Ascending aorta (tissue), 2 donors: ENCODE data around the gene OR2G6. TPM values are rescaled to one million over a fixed set of nuclear protein-coding genes. Genes with fewer than 3 reads are reported as not detected.
"Not testable (repeated sequence)": the region's sequence is repeated elsewhere in the genome, so short reads cannot be mapped to it uniquely, and the experiment has no call there.

Source experiments
- DNase-seq, 2 donors: peaks; one replicate each; pipeline ENCODE4 v3.0.0-alpha.2; 2019; ENCODE audit warnings: low spot score in 2 of 2
- H3K27ac ChIP-seq, 2 donors: fragments of 200-600 bp; sonication (generic); one replicate each; pipeline ENCODE4 v1.5.1; 2016 to 2017; ENCODE audit warnings: mild to moderate bottlenecking in 1 of 2
- H3K27me3 ChIP-seq: fragments of 200-600 bp; sonication (generic); one replicate; pipeline ENCODE4 v1.5.1; 2017
- H3K36me3 ChIP-seq, 2 donors: fragments of 200-600 bp; sonication (generic); one replicate each; pipeline ENCODE4 v1.5.1; 2016
- H3K4me1 ChIP-seq, 2 donors: fragments of 200-600 bp; sonication (generic); one replicate each; pipeline ENCODE4 v1.5.1; 2016 to 2017; ENCODE audit warnings: mild to moderate bottlenecking in 1 of 2
- H3K4me3 ChIP-seq, 2 donors: fragments of 200-600 bp; sonication (generic); one replicate each; pipeline ENCODE4 v1.5.1; 2016 to 2017; ENCODE audit warnings: mild to moderate bottlenecking in 1 of 2
- H3K9me3 ChIP-seq, 2 donors: fragments of 200-600 bp; sonication (generic); one replicate each; pipeline ENCODE4 v1.5.1; 2016
- intact Hi-C: fragments of 100-400 bp; cut with DNase I; formaldehyde crosslinking; loops from one replicate; pipeline ENCODE4 v1.15.1; 2023
- total RNA-seq: library from RNA; depleted of rRNA; stranded (reverse); fragments of >200 nt; gene quantifications from one replicate; pipeline ENCODE4 v1.1.0, GENCODE V29; 2016
- TF ChIP-seq, protein P1 (sequence below), 3 experiments: fragments of 200-600 bp in 2 of 3; fragments of 450-650 bp in 1 of 3; sonication (generic) in 2 of 3; IDR thresholded peaks; one replicate each; pipeline ENCODE4 v1.5.1; 2016 to 2019; ENCODE audit warnings: antibody characterized with exemption in 3 of 3, mild to moderate bottlenecking in 1 of 3, moderate library complexity in 1 of 3

OR2G6 gene
- total RNA-seq, 1 donor from 2014 or later, result not detected

DNA sequence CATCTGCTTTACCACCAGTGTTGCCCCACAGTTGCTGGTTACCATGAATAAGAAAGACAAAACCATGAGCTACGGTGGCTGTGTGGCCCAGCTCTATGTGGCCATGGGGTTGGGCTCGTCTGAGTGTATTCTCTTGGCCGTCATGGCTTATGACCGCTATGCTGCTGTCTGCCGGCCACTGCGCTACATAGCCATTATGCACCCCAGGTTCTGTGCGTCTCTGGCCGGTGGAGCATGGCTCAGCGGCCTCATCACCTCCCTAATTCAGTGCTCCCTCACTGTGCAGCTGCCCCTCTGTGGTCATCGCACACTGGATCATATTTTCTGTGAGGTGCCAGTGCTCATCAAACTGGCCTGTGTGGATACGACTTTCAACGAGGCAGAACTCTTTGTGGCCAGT, 14.0 kb downstream of the OR2G6 start:
- Histone ChIP-seq H3K36me3 (no peaks in the 10 kb centered on the region), H3K27me3 (no peaks in the 10 kb centered on the region), H3K27ac (no peak overlapping the region), H3K9me3 (no peaks in the 10 kb centered on the region), H3K4me1 (no peaks in the 10 kb centered on the region), H3K4me3 (no peak overlapping the region)
- intact Hi-C loops, result no loop called here
- TF ChIP-seq, protein P1, sequence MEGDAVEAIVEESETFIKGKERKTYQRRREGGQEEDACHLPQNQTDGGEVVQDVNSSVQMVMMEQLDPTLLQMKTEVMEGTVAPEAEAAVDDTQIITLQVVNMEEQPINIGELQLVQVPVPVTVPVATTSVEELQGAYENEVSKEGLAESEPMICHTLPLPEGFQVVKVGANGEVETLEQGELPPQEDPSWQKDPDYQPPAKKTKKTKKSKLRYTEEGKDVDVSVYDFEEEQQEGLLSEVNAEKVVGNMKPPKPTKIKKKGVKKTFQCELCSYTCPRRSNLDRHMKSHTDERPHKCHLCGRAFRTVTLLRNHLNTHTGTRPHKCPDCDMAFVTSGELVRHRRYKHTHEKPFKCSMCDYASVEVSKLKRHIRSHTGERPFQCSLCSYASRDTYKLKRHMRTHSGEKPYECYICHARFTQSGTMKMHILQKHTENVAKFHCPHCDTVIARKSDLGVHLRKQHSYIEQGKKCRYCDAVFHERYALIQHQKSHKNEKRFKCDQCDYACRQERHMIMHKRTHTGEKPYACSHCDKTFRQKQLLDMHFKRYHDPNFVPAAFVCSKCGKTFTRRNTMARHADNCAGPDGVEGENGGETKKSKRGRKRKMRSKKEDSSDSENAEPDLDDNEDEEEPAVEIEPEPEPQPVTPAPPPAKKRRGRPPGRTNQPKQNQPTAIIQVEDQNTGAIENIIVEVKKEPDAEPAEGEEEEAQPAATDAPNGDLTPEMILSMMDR (IDR thresholded peaks at IDR 0.05), result no peak
- no peak for DNase-seq

DNA sequence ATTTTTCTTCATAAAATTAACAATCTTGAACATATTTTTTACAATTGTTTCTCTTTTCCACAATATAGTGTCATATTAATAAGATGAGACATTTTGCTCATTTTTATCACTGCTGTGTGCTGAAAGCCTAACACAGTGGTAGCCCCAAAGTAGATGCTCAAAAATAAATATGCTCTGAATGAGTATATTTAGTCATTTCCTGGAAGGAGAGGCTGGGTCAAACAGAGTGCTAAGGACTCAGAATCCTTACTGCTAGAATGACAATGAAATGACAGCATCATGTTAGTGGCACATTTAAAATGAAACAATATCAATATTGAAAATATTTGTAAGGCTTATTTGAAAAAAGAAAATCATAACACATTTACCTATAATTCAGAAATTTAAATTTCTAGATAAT, 29.6 kb downstream of the OR2G6 start:
- DNase-seq, H3K4me1 ChIP-seq, H3K4me3 ChIP-seq, H3K27ac ChIP-seq, intact Hi-C loops, H3K36me3 ChIP-seq, H3K9me3 ChIP-seq, H3K27me3 ChIP-seq: not testable (repeated sequence)

DNA sequence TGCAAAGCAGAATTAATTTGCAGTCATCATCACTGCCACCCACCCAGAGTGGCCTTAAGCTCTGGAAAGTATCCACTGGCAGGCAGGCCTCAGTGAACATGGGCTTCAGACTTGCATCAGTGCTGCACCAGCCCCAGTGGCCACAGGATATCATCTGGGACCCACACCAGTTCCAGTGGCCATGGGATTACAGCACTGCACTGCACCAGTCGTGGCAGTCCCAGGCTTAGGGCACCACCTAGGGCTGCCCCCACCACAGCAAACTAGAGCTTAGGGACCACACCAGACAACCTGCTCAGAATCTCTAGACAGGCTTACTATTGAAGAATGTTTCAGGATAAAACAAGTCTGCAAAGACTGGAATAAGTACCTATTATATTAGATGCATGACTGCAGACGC, 39.5 kb downstream of the OR2G6 start:
- DNase-seq, H3K4me3 ChIP-seq, H3K27me3 ChIP-seq, H3K9me3 ChIP-seq, H3K4me1 ChIP-seq, H3K27ac ChIP-seq, H3K36me3 ChIP-seq, intact Hi-C loops: not testable (repeated sequence)

DNA sequence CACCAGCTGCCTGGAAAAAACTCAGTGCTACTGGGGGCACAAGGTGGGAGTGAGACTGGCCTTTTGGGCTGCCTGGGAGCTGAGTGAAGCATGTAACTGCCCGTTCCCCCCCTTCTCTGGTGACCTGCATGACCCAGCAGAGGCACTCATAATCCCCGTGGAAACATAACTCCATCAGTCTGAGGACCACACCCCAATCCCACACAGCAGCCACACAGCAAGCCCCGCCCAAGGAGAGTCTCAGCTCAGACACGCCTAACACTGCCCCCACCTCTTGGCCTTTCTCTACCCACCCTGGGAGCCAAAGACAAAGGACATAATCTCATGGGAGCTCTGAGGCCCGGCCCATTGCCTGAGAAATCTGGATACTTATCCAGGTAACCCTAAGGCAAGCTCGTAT, 43.2 kb downstream of the OR2G6 start:
- intact Hi-C loops, result not testable (repeated sequence)

DNA sequence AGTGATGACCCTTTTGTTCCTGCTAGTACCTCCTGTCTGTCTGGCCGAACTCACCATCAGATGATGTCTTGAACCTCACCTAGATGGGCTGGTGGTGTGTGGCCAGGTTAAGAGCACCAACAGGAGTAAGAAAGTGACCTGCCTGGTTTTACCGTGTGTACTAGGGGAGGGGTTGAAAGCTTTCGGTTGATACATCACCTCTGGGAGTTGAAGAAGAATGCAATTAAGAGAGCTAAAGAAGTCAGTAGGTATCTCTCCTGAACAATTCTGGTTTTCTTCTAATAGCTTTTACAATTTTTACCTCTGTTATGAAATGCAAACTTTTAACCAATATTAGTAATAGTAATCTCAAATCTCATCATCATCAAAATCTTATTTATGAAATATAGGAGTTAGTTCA, 54.8 kb downstream of the OR2G6 start, which contains the start of gene OR2T29:
TSS of gene OR2T29 (minus strand) at position 101 of the 400 bp plus-strand sequence. CDS start 3,281 bp downstream, outside the sequence.
- intact Hi-C loops, H3K27ac ChIP-seq, H3K36me3 ChIP-seq, H3K27me3 ChIP-seq, H3K4me1 ChIP-seq, H3K4me3 ChIP-seq, DNase-seq, H3K9me3 ChIP-seq: not testable (repeated sequence)

More for the DNA sequence above, 43.2 kb downstream of the OR2G6 start:
- not testable (repeated sequence) for H3K4me1 ChIP-seq, DNase-seq, H3K36me3 ChIP-seq, H3K4me3 ChIP-seq, H3K27ac ChIP-seq, H3K9me3 ChIP-seq, H3K27me3 ChIP-seq

DNA sequence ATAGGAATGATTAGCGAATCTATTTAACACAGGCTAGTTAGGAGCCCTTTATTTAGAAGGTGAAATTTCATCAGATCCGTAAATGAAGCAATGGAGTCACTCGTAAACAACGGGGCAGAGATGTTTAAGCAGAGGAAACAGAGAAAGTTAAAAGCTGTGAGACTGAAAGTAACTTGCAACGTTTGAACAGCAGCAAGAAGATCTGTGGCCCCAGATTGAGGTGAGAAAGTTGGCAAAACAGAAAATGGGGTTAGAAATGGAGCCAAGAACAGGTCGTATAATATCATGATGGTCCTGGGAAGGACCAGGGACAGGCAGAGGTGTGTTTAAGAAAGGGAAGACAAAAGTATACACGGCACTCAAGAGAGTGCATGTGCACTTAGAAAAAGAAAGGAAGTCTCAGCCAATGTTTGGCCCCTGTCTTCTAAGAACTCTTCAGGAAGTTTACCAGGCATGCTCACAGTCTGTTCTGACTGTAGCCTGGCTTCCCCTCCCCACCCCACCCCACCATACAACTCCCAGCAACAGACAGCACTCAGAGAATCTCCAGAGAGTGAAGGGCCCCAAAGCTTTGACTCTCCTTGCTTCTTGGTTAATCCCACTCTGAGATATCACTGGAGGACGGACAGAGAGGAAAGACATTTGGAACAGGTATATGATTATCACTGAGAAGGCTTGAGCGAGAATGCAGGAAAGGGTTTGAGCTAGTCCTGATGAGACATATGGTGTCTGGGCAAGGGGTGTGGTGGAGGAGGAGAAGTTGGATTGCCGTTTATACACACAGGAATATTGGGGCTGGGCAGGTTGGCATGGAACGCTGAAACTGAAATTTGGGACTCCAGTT, 57.9 kb downstream of the OR2G6 start:
- intact Hi-C loops, DNase-seq, H3K4me1 ChIP-seq, H3K9me3 ChIP-seq, H3K27ac ChIP-seq, H3K36me3 ChIP-seq, H3K27me3 ChIP-seq, H3K4me3 ChIP-seq: not testable (repeated sequence)

DNA sequence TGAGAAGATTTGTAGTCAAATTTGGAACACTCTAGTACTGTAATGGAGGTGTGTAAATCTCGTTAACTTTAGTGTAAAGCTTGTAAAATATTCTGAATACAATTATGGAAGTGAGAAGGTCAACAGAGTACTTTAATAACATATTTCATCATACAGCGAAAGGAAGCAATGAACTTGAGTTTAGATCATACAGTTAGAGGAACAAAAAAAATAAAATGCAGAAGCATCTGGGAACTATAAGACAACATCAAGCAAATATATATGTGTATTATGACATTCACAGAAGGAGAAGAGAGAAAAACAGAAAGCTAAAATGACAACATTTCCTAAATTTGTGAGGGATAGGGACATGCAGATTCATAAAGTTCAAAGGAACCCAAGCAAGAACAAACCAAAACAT, 61.2 kb downstream of the OR2G6 start:
- DNase-seq, H3K4me3 ChIP-seq, H3K27ac ChIP-seq, H3K36me3 ChIP-seq, H3K4me1 ChIP-seq, H3K27me3 ChIP-seq, H3K9me3 ChIP-seq, intact Hi-C loops: not testable (repeated sequence)

DNA sequence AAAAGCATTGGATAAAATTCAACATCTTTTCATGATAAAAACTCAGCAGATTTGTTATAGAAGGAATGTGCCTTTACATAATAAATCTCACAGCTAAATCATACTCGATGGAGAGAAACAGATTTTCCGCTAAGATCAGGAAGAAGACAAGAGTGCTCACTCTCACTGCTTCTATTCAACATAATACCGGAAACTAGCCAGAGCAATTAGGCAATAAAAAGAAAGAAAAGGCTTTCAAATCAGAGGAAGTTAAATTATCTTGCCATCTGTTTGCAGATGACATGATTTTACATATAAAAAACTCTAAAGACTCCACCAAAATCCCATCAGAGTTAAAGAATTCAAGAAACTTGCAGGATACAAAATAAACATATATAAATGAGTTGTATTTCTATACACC, 62.9 kb downstream of the OR2G6 start:
- H3K4me3 ChIP-seq, intact Hi-C loops: not testable (repeated sequence)

DNA sequence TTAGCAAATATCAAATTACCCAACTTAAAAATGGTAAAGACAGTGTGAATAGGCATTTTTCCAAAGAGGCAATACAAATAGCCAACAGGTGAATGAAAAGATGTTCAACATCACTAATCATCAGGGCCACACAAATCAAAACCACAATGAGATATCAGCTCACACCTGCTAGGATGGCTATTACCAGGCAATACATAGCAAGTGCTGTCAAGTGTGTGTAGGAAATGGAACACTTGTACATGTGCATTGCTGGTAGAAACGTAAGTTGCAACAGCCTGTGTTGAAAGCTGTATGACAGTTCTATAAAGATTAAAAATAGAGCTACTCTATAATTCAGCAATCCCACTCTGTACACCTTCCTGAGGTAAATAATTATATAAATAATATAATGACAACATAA, 64.2 kb downstream of the OR2G6 start:
- H3K4me3 ChIP-seq, H3K4me1 ChIP-seq, H3K27me3 ChIP-seq, H3K9me3 ChIP-seq, DNase-seq, H3K36me3 ChIP-seq, H3K27ac ChIP-seq, intact Hi-C loops: not testable (repeated sequence)

More for the DNA sequence above, 62.9 kb downstream of the OR2G6 start:
- not testable (repeated sequence) for H3K36me3 ChIP-seq, H3K27ac ChIP-seq, H3K9me3 ChIP-seq, DNase-seq, H3K27me3 ChIP-seq, H3K4me1 ChIP-seq

DNA sequence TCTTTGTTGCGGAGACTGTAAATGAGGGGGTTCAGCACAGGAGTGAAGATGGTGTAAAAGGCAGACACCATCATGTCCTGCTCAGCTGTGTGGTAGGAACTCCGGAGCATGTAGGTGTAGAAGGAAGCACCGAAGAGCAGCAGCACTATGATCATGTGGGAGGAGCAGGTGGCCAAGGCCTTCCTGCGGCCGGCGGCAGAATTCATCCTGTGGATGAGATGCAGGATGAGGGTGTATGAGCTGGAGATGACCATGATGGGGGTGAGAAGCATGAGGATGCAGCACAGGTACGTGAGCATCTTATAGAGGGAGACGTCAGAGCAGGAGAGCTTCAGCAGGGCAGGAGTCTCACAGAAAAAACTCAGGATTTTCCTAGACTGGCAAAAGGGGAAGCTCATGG, 66.0 kb downstream of the OR2G6 start:
- H3K4me3 ChIP-seq, intact Hi-C loops, DNase-seq, H3K27me3 ChIP-seq, H3K36me3 ChIP-seq, H3K9me3 ChIP-seq, H3K27ac ChIP-seq, H3K4me1 ChIP-seq: not testable (repeated sequence)

DNA sequence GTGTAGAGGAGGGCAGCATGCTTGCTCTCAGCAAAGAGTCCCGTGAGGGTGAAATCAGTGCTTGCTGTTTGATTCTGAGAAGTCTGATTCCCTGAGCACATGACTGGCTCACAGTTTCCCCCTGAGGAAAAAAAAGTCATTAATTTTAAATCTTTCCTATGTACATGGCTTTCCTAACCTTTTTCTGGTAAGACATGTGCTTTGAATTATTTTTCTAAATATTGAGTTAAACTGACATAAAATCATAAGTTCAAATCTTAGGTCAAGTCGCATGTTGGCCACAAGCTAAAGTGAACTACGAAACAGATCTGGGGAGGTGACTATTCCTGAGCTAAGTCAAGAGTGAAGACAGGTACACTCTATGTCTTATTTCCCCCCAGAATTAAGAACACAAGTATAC, 66.8 kb downstream of the OR2G6 start, which contains the start of gene OR2T34:
TSS of gene OR2T34 (minus strand) at position 101 of the 400 bp plus-strand sequence. CDS start at position 101, 0 bp downstream.
- H3K27me3 ChIP-seq, H3K27ac ChIP-seq, H3K4me1 ChIP-seq, intact Hi-C loops, DNase-seq, H3K36me3 ChIP-seq, H3K4me3 ChIP-seq, H3K9me3 ChIP-seq: not testable (repeated sequence)
